ENCODE data around the gene ARID3A. TPM values are rescaled to one million over a fixed set of nuclear protein-coding genes. Genes with fewer than 3 reads are reported as not detected.

Gene ARID3A
- total and polyA plus RNA-seq, 7 donors, result 1.4 to 11.6 (median 3.7) TPM

DNA sequence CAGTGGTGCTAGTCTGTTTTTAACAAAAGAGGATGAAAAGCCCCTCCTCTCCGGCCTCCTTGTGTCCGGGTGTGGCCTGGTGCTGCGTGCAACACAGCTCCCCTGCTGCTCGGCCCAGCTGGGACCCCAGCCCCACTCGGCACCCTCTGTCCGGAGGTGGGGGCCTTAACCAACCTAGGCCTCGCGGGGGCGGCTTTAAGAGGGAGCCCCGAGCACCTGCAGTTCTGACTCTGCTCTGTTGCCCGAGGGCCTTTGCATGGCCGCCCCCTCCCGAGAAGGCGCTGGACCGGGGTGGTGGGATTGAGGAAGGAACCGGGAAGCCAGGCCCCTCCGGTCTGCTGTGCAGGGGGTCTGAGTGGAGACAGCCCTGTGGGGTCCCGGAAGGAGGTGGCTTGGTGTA is 68.7 kb downstream of the ARID3A start:
- H3K36me3 ChIP-seq, result peaks cover 0 to 45% (median 18%) of the 10 kb centered on the region in 4 donors
- intact Hi-C loops (cut with DNase I), result no loop called here
- peaks cover 27 to 52% (median 40%) of the 10 kb centered on the region in 3 donors for H3K27me3 ChIP-seq
- no peak for TF ChIP-seq EP300 (IDR thresholded peaks at IDR 0.05)
- no peak for TF ChIP-seq POLR2A (IDR thresholded peaks at IDR 0.05)
- no peak for TF ChIP-seq POLR2AphosphoS5 (IDR thresholded peaks at IDR 0.05)
- no peak for TF ChIP-seq CTCF (IDR thresholded peaks at IDR 0.05)
- no peak overlapping the region for H3K27ac ChIP-seq
- no peaks in the 10 kb centered on the region for H3K9me3 ChIP-seq
- WGBS, 2 donors, result 94 to 96% methylated on average over 18 of the region's 18 CpGs
- no peak for DNase-seq
- no peak overlapping the region for H3K4me3 ChIP-seq
- peaks cover 0 to 13% (median 9%) of the 10 kb centered on the region in 4 donors for H3K4me1 ChIP-seq

- TF ChIP-seq POLR2A (IDR thresholded peaks at IDR 0.05) (no peak), CTCF (IDR thresholded peaks at IDR 0.05) (no peak), EP300 (IDR thresholded peaks at IDR 0.05) (no peak), POLR2AphosphoS5 (IDR thresholded peaks at IDR 0.05) (no peak)
- Histone ChIP-seq H3K27me3 (peaks cover 31 to 59% (median 48%) of the 10 kb centered on the region in 3 donors), H3K36me3 (peaks cover 0 to 38% (median 10%) of the 10 kb centered on the region in 4 donors), H3K4me3 (no peak overlapping the region), H3K4me1 (peaks cover 0 to 17% (median 12%) of the 10 kb centered on the region in 4 donors), H3K9me3 (no peaks in the 10 kb centered on the region), H3K27ac (no peak overlapping the region)
- no peak for DNase-seq
- 38 to 81% methylated on average over 26 of the region's 26 CpGs for WGBS, 2 donors
- intact Hi-C loops (cut with DNase I), result no loop called here
Measured at GRCh38 chr19:995051-995827, 69.4 kb downstream of the ARID3A start.

DNA sequence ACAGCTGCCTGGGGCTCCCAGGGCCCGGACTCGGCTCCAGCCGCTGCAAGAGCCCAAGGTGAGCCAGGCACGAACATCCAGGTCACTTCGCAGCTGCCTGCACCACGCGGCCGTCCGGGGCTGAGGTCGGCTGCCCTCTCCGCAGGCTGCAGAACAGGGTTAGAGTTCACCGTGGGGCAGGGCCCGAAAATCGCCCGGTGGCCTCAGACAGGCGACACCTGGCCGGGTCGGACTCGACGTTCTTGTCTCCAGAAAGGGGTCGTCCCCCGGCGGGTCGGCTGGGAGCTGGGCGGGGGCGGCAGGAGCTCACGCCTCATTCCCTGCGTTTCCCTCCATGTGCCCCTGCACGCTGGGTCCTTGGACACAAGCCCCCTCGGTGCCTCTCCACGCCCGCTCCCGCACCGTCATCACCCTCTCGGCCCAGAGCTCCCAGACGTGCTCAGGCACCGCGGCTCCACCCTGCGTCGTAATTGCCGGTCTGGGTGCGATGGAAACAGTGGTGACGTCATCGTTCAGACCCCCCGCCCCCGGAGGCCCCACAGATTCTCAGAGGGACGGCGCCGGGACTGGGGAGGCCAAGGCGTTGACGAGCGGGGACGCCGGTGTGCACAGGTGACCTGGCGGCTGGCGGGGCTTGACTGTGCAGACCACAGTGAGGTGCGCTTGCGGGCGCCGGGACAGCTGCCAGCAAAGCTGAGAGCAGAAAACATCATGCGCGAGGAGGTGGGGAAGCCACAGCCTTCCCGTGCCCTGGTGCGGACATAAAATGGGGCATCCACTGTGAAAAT is 70.4 kb downstream of the ARID3A start:
- no peak overlapping the region for H3K27ac ChIP-seq
- H3K27me3 ChIP-seq, result peaks cover 38 to 68% (median 56%) of the 10 kb centered on the region in 3 donors
- TF ChIP-seq POLR2A (IDR thresholded peaks at IDR 0.05), result no peak
- TF ChIP-seq EP300 (IDR thresholded peaks at IDR 0.05), result no peak
- no peak for TF ChIP-seq POLR2AphosphoS5 (IDR thresholded peaks at IDR 0.05)
- no peak for TF ChIP-seq CTCF (IDR thresholded peaks at IDR 0.05)
- DNase-seq, result no peak
- H3K4me1 ChIP-seq, result peaks cover 0 to 25% (median 21%) of the 10 kb centered on the region in 4 donors
- intact Hi-C loops (cut with DNase I), result no loop called here
- peaks cover 0 to 29% (median 6%) of the 10 kb centered on the region in 4 donors for H3K36me3 ChIP-seq
- H3K4me3 ChIP-seq, result no peak overlapping the region
- no peaks in the 10 kb centered on the region for H3K9me3 ChIP-seq
- WGBS, 2 donors, result 5 to 15% methylated on average over 64 of the region's 64 CpGs

GRCh38 chr19:998064-998463 is 72.2 kb downstream of the ARID3A start:
- intact Hi-C loops (cut with DNase I), result no loop called here
- Histone ChIP-seq H3K9me3 (no peaks in the 10 kb centered on the region), H3K27ac (no peak overlapping the region), H3K4me1 (peaks cover 0 to 33% (median 25%) of the 10 kb centered on the region in 4 donors), H3K36me3 (peaks cover 0 to 16% (median 5%) of the 10 kb centered on the region in 4 donors), H3K4me3 (no peak overlapping the region), H3K27me3 (peaks cover 40 to 86% (median 71%) of the 10 kb centered on the region in 3 donors)
- TF ChIP-seq EP300 (IDR thresholded peaks at IDR 0.05) (no peak), POLR2AphosphoS5 (IDR thresholded peaks at IDR 0.05) (no peak), POLR2A (IDR thresholded peaks at IDR 0.05) (no peak), CTCF (IDR thresholded peaks at IDR 0.05) (no peak)
- no peak for DNase-seq
- 31 to 48% methylated on average over 6 of the region's 6 CpGs for WGBS, 2 donors

Data from sigmoid colon (tissue), 7 donors.